Panc1 (cell line): ENCODE measurements around the gene TMEM209. TPM values are rescaled to one million over a fixed set of nuclear protein-coding genes. Genes with fewer than 3 reads are reported as not detected.

ENCODE experiments used
- ATAC-seq: fragments of 200-7000 bp; cut with Tn5 transposase; 2 replicates; pipeline ENCODE4 v1.9.1; 2020; ENCODE audit warnings: mild to moderate bottlenecking, moderate library complexity
- BruUV-seq: library from RNA; stranded (reverse); fragments of 400-500 nt; replicated peaks from 2 replicates; lab custom pipeline; 2021; lab: Mats Ljungman, UMichigan
- CTCF ChIA-PET: fragments of 300-600 bp; sonication (Branson Sonifier 250); formaldehyde crosslinking; loops from one replicate; lab custom pipeline; 2022; ENCODE audit warnings: antibody characterized with exemption; lab: Charles Lee
- POLR2A ChIA-PET: fragments of 300-600 bp; sonication (Branson Sonifier 250); formaldehyde crosslinking; loops from one replicate; lab custom pipeline; 2022; ENCODE audit warnings: antibody characterized with exemption; lab: Charles Lee
- DNase-seq: peaks from one replicate; pipeline ENCODE4 v3.0.0-alpha.2; 2010; ENCODE audit warnings: low read depth, low spot score
- H3K27ac ChIP-seq: 2 replicates; pipeline ENCODE4 v1.5.1; 2011; ENCODE audit warnings: mild to moderate bottlenecking, low read length, inconsistent platforms
- H3K27me3 ChIP-seq: fragments of 200-500 bp; sonication (Bioruptor generic); 2 replicates; pipeline ENCODE4 v1.6.0; 2014; ENCODE audit warnings: low read length, inconsistent platforms; ENCODE audit not compliant: control insufficient read depth, insufficient read depth
- H3K36me3 ChIP-seq: fragments of 200-500 bp; sonication (Bioruptor generic); 2 replicates; pipeline ENCODE4 v1.5.1; 2014; ENCODE audit warnings: inconsistent platforms, mild to moderate bottlenecking, low read length, moderate library complexity; ENCODE audit not compliant: control insufficient read depth, insufficient read depth
- H3K4me1 ChIP-seq: 2 replicates; pipeline ENCODE4 v1.5.1; 2011; ENCODE audit warnings: inconsistent platforms, mild to moderate bottlenecking, low read length, moderate library complexity; ENCODE audit not compliant: control insufficient read depth, insufficient read depth
- H3K4me3 ChIP-seq, 2 experiments: 2 replicates each; pipeline ENCODE4 v1.5.1; 2011 to 2012; ENCODE audit warnings: low read depth in 2 of 2, low read length in 2 of 2, mild to moderate bottlenecking in 2 of 2, inconsistent platforms in 1 of 2, moderate library complexity in 1 of 2
- H3K9me3 ChIP-seq: fragments of 200-500 bp; sonication (Bioruptor generic); 2 replicates; pipeline ENCODE4 v1.5.1; 2014; ENCODE audit warnings: low read depth, mild to moderate bottlenecking, inconsistent platforms, low read length, moderate library complexity; ENCODE audit not compliant: control insufficient read depth, insufficient read depth
- CTCF ChIP-seq: fragments of 450-650 bp; IDR thresholded peaks from 2 replicates; pipeline ENCODE4 v1.5.1; 2017; ENCODE audit warnings: mild to moderate bottlenecking
- POLR2AphosphoS5 ChIP-seq: IDR thresholded peaks from 2 replicates; pipeline ENCODE4 v1.6.1; 2012; ENCODE audit warnings: mild to moderate bottlenecking, low read depth, low read length, moderate library complexity
- REST ChIP-seq, 2 experiments: IDR thresholded peaks; 2 replicates each; pipeline ENCODE4 v1.6.1; 2011 to 2012; ENCODE audit warnings: low read depth in 2 of 2, control low read depth in 1 of 2, low read length in 1 of 2, mild to moderate bottlenecking in 1 of 2, moderate library complexity in 1 of 2; ENCODE audit not compliant: insufficient read depth in 1 of 2
- SIN3A ChIP-seq: IDR thresholded peaks from 2 replicates; pipeline ENCODE4 v1.6.1; 2012; ENCODE audit warnings: low read depth, mild to moderate bottlenecking, low read length, moderate library complexity, borderline replicate concordance; ENCODE audit not compliant: insufficient read depth
- TCF7L2 ChIP-seq: IDR thresholded peaks from 2 replicates; pipeline ENCODE4 v1.6.1; 2011; ENCODE audit warnings: mild to moderate bottlenecking, low read depth, low read length, inconsistent platforms
- in situ Hi-C: cut with HindIII; loops from 2 replicates; pipeline ENCODE4 v1.10.0; 2016; ENCODE audit warnings: low sequenced_read_pairs, low pct_unique_long_range_greater_than_20kb
- intact Hi-C: fragments of 100-400 bp; cut with micrococcal nuclease; formaldehyde crosslinking; loops from one replicate; pipeline ENCODE4 v1.10.0; 2022; ENCODE audit not compliant: unreplicated experiment
- total RNA-seq: library from RNA; stranded (reverse); gene quantifications from one replicate; pipeline ENCODE4 v1.2.1, GENCODE V29; 2021; ENCODE audit not compliant: unreplicated experiment

Gene TMEM209
- total RNA-seq, 1 experiment from 2014 or later = 32.3 TPM

GRCh38 chr7:130174237-130174959, 30.8 kb downstream of the TMEM209 start:
- Histone ChIP-seq H3K9me3 (no peaks in the 10 kb centered on the region), H3K4me3 (no peak overlapping the region), H3K27ac (no peak overlapping the region), H3K4me1 (no peaks in the 10 kb centered on the region), H3K27me3 (no peaks in the 10 kb centered on the region), H3K36me3 (peaks cover 25% of the 10 kb centered on the region)
- ChIA-PET POLR2A (no interaction called here), CTCF (no interaction called here)
- in situ Hi-C loops (no loop called here), intact Hi-C loops (no loop called here)
- TF ChIP-seq TCF7L2 = no peak
- TF ChIP-seq REST (IDR thresholded peaks at IDR 0.05; ENCODE audit: insufficient read depth in 1 of 2, low read depth in 2 of 2, low read length in 1 of 2) = no peak
- TF ChIP-seq CTCF = no peak
- no peak for TF ChIP-seq POLR2AphosphoS5
- TF ChIP-seq SIN3A = no peak
- ATAC-seq (no peak), DNase-seq (no peak)
- no TSS peak for BruUV-seq

- ChIA-PET POLR2A (no interaction called here), CTCF (no interaction called here)
- intact Hi-C loops = no loop called here
- peaks cover 17% of the 10 kb centered on the region for H3K36me3 ChIP-seq
- no peaks in the 10 kb centered on the region for H3K9me3 ChIP-seq
- no peaks in the 10 kb centered on the region for H3K27me3 ChIP-seq
- no peak for TF ChIP-seq CTCF
- TF ChIP-seq POLR2AphosphoS5 = no peak
- no peak for TF ChIP-seq TCF7L2
- TF ChIP-seq REST (IDR thresholded peaks at IDR 0.05; ENCODE audit: insufficient read depth in 1 of 2, low read depth in 2 of 2, low read length in 1 of 2) = no peak
- TF ChIP-seq SIN3A = no peak
- no peaks in the 10 kb centered on the region for H3K4me1 ChIP-seq
- H3K4me3 ChIP-seq = no peak overlapping the region
- ATAC-seq = no peak
- no peak overlapping the region for H3K27ac ChIP-seq
- in situ Hi-C loops = no loop called here
- BruUV-seq = no TSS peak
- DNase-seq = no peak
Observed at GRCh38 chr7:130162196-130162595, 43.0 kb downstream of the TMEM209 start.
